GM19455 (cell line): ENCODE data around the gene TTC6.

Experiments used
- ATAC-seq: cut with Tn5 transposase; IDR thresholded peaks from one replicate; pipeline ENCODE4 v1.9.1; 2021; ENCODE audit not compliant: unreplicated experiment

The TTC6 gene

GRCh38 chr14:37584211-37585100 lies 11.0 kb upstream of the TTC6 start:
- no peak for ATAC-seq

- ATAC-seq, result no peak
These were observed 10.3 kb upstream of the TTC6 start for GRCh38 chr14:37585101-37585511.

- ATAC-seq, result no peak
These were observed 9.2 kb upstream of the TTC6 start for GRCh38 chr14:37585971-37586796.

GRCh38 chr14:37586797-37587130 lies 8.7 kb upstream of the TTC6 start:
- ATAC-seq, result no peak

GRCh38 chr14:37587131-37587803 lies 8.2 kb upstream of the TTC6 start:
- no peak for ATAC-seq

- no peak for ATAC-seq
These were observed 7.4 kb upstream of the TTC6 start for GRCh38 chr14:37587881-37588666.

GRCh38 chr14:37588667-37588955 lies 6.8 kb upstream of the TTC6 start:
- no peak for ATAC-seq

GRCh38 chr14:37588956-37589714 lies 6.3 kb upstream of the TTC6 start:
- ATAC-seq, result no peak

- no peak for ATAC-seq
These were observed 5.6 kb upstream of the TTC6 start for GRCh38 chr14:37589715-37590427.

GRCh38 chr14:37590428-37591139 lies 4.8 kb upstream of the TTC6 start:
- no peak for ATAC-seq

GRCh38 chr14:37591311-37591940 lies 4.0 kb upstream of the TTC6 start:
- ATAC-seq, result no peak

- no peak for ATAC-seq
These were observed 3.4 kb upstream of the TTC6 start for GRCh38 chr14:37591941-37592481.

- no peak for ATAC-seq
These were observed 2.7 kb upstream of the TTC6 start for GRCh38 chr14:37592482-37593408.

- no peak for ATAC-seq
These were observed 1.8 kb upstream of the TTC6 start for GRCh38 chr14:37593511-37594237.

GRCh38 chr14:37594238-37594970 lies 1.0 kb upstream of the TTC6 start:
- no peak for ATAC-seq
